ENCODE measurements around the gene BEST4.

DNA sequence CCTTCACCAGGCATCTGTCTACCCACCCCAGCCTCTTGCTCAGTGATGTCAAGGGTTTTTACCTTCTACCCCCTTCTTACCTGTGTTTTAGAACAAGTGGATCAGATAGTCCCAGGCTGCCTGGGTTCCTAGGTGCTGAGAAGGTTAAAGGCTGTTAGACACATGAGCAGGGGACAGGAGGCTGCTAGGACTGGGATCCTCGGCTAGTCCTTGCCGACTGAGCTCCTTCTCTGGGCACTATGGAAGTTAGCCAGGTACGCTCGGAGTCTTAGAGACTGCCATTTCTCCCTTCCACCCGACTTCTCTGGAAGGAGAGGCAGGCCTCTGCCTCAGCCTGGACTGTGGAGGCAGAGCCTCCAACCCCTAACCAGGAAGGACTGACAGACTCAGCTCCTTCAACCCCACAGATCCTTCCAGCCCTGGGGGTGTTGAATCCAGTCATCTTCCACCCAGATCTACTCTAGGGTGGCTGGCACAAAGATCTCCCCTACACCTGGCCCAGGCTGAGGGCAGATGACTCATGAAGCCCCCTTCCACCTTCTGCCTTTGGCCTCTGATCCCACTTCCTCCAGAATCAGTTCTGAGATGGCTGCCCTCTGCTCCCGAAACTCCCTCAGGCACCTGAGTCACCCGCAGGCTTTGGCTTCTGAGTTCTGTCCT lies 18.9 kb upstream of the BEST4 start, which contains the start of gene DYNLT4:
- no peak for TF ChIP-seq CTCF (IDR thresholded peaks at IDR 0.05; ENCODE audit: borderline replicate concordance, extremely low read depth, low read length, poor library complexity, severe bottlenecking)
- TF ChIP-seq EZH2 (IDR thresholded peaks at IDR 0.05; ENCODE audit: borderline replicate concordance, low read depth, low read length, severe bottlenecking) = no peak

Measured in DND-41 (cell line).